T1000 (cell line): ENCODE measurements around the gene RUNX2.

Experiments used
- DNase-seq: peaks from one replicate; lab custom pipeline; 2025; ENCODE audit warnings: mixed read lengths; lab: John Stamatoyannopoulos, UW

Gene RUNX2

DNA sequence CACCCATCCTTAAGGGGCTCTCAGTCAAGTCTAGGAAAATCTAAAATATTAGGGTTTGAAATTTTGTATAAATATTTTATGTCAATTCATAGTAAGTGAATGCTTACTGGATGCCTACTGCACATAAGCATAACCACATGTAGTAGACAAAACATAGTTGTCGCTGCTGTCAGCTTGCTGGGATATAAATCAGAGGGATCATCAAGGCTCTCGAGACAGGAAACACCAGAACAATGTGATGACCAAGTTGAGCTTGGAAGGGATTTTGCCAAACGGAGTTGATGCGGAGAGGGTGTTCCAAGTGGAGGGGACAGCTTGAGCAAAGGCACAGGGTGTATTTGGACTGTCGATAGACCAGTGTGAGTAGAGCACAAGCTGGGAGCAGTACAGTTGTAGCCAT, 155.4 kb downstream of the RUNX2 start:
- no peak for DNase-seq

DNA sequence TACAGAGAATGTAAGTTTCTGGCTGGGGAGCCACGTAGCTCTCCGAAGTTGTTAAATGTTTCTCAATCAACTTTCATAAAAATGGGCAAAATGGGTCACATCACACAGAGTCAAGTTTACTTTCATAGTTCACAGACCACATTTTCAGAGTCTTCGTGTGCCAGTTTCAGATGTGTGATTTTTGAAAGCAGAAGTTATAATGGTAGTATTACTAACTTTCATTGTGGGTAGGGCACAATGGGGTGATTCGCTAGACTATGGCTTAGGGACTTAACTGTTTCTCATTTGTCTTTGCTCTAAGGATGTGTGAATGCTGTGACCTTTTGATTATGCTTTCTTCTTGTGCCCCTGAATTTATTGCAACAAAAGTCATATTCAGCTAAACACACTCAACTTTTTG, 158.6 kb downstream of the RUNX2 start:
- DNase-seq: no peak

DNA sequence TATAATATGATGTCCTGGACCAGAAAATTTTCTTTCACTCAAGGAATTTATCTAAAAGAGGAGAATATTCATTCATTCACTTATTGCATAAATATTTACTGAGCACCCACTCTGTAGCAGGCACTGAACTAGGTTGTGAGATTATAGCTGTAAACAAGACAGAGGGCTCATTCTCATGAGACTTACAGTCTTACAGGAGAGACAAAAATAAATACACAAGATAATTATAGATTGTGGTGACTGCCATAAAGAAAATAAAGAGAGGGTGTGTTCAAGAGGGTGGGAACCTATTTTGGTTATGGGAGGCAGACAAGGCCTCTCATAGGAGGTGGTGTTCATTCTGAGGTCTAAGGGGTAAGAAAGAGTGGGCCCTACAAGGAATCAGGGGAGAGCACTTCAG, 159.5 kb downstream of the RUNX2 start:
- no peak for DNase-seq

DNA sequence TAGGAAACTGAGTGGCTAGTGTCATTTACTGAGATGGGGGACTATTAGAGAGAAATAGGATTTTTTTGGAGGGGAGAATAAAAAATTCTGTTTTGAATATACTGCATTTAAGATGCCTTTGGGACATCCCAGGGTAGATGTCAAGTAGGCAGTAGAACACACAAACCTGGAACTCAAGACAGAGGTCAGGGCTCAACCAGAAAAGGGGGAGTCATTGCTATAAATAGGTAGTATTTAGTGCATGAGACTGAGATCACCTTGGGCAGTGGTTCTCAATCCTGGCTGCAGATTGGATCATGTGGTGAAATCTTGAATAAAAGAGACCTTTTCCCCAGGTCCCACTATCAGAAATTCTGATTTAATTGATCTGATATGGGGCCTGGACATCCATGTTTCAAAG, 160.1 kb downstream of the RUNX2 start:
- no peak for DNase-seq

DNA sequence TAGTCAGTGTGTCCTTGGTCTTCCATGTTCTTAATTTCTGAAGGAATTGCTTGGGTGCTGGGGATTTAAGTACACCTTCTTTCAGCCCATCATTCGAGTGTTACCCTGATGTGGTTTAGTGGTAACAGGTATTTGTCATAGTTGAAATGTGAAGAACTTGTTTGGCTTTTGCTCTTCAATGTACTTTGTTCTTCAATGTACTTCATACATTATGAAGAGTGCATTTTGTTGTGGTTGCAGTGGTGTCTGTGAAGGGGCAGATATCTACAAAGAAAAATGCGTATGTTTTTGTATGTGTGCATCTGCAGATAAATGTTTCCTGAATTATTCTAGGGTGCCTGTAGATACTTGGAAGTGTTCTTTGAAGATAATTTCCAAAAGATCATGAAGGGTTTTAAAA, 160.8 kb downstream of the RUNX2 start:
- no peak for DNase-seq

DNA sequence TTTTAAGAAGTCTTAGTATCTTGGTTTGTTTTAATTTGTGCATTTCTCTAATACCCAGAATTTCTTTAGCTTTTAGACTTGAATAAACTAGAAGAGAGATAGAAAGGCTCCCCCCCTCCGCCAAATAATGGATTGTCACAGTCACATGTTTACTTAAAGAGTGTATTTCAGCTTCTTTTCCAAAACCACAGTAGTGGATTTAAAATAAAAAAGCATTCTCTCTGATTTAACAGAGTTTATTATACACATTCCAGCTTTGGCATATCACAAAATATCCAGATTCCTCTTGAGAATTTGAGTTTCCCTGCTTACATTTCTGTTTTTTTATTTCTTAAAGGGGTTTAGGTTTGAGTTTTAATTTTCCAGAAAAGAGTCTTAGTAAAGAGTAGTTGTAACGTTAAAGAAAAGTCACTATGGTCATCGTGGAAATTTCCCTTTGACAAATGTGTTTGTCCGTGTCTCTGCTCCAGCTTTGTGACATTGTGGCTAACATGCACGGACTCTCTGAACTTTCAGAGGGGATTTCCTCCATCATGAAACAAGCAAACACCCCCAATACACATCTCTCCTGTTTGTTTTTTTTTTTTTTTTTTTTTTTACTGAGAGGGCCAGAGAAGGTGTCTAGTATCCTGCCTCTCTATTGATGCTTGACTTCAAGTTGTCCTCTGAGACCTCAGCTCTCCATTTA, 163.1 kb downstream of the RUNX2 start:
- no peak for DNase-seq

DNA sequence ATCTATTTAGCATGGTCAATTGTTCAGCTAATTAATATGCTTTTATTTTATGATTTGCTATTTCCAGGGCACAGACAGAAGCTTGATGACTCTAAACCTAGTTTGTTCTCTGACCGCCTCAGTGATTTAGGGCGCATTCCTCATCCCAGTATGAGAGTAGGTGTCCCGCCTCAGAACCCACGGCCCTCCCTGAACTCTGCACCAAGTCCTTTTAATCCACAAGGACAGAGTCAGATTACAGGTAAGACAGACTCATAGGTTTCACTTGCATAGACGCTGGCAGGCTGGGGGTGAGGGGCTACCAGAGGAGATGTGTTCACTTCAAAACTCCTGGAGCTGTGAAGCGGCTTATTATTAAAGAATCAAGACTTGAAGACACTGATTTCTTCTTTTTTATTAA, 163.7 kb downstream of the RUNX2 start:
- DNase-seq: no peak

DNA sequence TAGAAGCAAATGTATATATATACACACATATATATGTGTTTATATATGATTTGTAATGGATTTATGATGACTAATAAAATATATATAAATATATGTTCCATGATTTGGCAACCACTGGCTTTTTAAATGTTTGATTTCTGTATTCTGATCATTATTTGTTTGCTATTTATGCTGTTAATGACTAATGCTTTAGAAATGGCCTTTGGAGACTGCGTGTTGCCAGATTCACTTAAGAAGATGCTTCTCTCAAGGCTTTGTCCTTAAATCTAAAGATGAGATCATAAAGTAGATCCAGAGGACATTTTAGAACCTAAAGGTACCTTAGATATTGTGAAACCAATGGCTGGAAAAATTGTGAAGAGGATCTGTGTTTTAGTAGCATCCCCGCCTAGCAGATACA, 165.6 kb downstream of the RUNX2 start:
- no peak for DNase-seq

DNA sequence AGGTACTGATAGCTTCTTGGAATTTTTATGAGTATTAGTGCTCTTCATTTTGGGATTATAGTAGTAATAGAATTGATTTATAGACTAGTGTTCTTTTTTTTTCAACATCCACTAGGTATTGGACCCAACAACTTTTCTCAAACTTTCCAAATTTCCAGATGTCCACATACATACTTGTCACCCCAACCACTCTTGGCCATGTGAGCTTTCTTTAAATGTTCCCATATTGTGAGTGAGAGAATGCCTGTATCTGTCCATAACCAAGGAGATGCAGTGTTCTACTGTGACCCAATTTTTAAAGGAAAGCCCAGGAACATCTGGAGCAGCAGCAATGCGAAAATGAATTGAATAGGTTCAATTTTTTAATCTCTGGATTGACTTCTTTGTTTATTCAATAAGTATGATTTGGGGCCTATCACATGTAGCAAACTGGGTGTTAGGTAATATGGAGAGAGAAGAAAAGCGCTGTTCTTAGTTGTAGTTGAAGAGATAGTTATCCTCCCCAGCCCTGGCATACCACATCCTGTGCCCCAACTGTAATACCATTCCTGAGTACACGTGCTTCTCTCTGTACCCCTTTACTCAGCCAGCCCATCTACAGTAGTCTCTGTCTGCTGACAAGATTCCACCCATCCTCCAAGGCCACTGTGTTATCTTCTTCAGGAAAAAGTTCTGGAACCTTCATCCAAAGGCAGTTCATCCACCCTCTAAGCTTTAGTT, 166.4 kb downstream of the RUNX2 start:
- DNase-seq: no peak

DNA sequence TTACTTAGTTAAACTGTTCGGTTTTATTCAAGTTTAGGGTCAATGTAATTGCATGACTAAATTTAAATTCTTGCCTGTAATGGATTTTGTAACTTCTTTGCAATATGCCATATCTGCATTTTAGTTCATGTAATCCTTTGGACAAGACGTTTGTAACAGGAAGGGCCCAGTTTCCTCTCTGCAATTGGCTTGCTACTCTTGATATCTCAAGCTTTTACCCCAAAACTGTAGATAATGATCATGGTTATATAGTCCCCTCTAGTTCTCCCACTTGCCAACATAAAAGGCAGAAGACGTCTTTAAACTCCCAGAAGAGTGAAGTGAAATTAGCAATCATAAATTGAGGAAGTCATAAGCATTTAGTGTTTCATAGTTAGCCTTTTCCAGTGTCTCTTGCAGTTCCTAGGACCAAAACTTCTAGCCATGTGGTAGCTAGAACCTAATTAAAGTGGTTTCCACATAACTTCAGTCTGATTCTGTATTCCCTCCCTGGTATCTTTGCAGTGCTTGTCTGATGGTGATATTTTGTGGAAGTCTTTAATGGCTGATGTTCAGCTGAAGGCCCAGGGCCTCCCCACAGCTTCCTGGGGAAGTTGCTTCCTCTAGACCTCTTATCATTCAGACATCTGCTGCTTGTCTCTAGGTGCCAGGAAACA, 167.4 kb downstream of the RUNX2 start:
- no peak for DNase-seq

DNA sequence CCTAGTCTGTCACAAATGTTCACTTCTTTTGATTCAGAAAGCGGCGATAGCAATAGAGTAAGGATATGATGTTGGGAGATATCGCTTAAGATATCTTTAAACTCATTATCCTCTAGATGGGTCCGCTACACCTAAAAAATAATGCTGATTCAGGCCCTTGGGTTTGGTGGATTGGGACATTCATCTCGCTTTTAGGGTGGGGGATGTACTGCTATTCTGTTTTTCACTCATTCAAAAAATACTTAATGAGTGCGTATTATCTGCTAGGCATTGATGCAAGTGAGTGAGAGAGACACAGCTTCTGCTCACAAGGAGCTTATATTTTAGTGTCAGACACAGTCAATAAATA, 167.9 kb downstream of the RUNX2 start:
- no peak for DNase-seq

DNA sequence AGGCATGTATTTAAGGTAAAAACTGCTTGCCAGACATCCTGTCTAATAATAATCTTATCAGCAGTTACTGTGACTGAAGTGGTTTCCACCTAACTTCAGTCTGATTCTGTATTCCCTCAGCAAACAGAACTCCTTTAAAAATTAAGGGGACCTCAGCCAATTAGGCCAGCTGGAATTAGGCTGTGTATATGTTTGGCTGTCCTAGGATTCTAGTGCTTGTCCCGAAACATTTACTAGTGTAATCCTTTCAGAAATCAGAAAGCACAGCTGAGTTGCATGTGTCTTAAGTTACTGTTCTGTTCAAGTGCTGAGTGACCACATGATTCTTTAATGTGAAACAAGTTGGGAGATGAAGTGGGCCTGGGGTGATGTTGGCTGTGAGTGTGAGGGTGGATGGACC, 170.5 kb downstream of the RUNX2 start:
- DNase-seq: no peak

DNA sequence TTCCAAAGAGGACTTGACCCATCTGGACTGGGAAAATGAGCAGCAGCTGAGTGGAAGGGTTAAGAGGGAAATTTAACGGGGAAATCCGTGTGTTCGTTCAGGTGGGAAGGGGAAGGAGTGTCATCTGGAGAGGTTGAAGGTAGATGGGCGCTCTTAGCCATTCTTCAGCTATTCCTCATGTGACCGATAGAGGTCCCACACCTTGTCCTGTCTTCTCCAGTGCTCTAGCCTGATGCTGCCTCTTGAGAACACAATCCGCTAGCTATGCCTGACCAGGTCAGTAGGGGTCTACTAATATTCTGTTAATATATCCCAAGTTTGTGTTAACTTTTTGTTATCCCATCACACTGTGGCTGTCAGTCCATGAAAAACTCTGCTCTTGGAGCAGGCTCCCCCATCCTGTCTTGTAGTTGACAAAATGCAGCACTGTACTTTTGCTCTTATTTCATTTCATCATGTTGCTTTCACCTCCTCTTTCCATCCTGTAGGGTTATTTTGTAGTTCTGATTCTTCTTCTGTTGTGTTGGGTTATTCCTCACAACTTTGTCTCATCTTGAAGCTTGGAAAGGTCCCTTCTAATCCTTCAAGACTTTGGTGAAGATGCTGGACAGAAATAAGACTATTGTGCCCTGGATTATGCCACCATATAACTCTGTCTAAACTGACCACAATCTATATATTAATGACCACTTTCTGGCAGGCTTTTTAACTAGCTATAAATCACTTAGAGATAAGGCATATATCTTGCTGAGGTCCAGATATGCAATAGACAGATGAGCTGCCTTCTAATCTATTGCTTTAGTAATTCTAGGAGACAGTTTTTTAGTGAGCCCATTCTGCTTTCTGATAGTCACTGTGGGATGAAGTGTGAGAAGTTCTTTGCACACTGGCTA, 173.0 kb downstream of the RUNX2 start:
- no peak for DNase-seq

DNA sequence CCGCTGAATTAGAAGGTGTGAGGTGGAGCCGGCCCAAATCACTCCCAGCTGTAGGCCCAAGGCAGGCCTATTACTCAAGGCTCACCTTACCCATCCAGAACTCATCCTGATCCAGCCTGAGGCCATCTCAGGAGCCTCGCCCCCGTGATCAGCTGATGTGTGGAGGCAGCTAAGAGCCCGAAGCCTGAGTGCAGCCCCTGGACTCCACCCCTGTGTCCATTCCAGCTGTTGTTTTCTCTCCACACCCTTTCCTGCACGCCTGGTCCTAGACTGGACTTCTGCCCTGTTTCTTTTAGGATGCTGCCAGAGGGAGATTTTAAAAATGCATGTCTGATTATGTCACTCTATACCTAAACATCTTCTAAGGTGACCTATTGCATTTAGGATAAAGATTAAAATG, 174.3 kb downstream of the RUNX2 start:
- DNase-seq: no peak

DNA sequence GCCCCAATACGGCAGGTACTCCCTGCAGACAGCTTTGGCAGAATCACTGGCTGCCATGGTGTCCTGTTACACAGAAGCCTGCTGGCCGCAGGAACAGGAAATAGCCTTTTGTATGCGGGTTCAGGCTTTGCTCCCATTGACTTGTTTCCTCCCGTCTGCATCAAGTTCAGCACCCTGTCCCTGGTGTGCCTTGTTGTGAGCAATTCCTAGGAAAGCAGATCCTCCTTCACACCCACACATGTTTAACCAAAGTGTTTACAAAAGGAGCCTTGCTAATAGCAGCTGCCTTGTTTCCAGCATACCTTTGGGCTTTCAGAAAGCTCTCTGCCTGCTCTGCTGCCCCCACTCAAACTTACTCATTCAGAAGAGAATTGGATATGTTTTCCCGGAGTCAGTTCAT, 176.8 kb downstream of the RUNX2 start:
- DNase-seq: no peak

DNA sequence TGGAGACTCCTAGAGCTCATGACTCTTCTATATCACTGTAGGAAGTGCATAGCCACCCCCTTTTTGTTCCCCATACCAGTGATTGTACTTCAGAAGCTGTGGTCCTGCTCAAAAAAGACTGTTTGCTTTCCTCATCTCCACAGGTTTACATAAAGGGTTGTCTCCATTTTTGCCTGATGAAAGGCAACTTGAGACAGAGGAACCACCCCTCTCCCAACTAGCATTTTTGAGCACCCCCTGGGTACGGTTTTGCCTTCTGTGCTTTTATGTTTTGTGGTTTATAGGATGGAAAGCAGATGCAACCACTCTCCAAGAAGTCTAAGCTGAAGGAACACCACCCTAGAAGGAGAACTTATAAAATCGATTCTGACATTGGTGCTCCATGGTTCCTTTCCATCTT, 177.3 kb downstream of the RUNX2 start:
- DNase-seq: no peak

DNA sequence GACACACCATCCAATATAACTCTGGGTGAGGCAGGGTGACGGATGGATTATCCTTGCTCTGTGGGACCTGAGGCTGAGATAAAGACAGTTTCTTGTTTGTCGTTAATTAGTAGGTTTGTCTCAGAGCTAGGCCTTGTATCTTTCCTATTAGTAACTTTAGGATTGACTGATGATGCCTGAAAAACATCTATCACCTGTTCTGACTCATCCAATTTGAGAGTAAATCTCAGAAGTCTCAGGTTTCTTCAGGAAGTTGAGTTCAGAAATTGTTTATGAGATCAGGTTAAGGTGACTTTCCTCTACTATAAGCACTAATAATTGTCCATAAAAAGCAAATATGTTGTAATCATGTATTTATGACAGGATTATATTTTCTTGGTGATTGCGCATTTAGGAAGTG, 179.1 kb downstream of the RUNX2 start:
- DNase-seq: no peak

DNA sequence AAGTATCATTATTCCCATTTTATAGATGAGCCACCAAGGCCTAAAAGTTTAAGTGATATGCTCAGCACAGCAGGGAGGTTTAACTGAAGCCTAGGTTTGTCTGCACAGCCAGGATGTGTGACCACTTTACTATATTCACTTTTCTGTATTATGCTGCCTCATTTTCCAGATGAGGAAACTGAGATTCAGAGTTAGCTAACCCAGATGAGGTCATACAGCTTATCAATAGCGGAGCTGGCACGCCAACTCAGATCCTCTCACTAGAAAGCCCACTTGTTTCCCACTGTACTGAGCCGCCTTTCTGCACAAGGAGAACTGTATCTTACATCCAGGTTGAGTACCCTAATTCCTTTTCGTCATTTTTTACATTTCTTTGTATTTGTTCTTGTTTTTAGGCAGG, 181.3 kb downstream of the RUNX2 start:
- DNase-seq: no peak

DNA sequence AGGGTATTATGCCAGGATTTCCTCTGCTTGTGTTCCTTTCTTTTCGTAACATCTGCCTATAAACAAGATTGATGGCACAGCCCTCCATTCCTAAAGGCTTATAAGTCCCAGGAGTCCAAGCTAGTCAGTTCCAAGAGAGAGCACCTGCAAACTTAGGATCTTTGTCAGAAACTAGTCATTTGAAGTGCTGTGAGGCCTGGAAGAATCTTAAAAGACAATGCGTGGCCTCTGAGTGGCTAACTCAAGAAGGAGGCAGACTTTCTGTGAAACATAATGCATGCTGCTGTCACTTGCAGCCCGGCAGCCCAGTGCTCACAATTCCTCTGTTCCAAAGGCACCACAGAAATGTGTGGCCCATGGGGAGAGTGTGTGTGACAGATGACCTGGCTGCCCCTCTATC, 184.6 kb downstream of the RUNX2 start:
- no peak for DNase-seq

DNA sequence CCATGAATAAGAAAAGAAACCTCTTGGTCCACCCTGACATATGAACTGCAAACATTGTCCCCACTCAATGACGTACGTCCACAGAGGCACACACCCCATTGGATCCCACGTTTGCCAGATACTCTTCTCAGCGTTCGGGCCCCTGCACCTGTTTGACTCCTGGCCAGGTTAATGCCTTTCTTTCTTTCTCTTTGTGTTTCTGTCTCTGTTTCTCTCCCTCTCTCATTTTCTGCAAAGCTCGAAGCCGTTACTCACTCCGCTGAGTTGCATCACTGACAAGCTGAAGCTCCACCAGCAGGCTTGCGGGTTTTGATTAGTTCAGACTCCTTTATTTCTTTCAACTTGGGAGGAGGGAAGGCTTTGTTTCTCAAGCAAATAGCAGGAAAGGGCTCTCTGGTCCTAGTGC, 185.1 kb downstream of the RUNX2 start:
- no peak for DNase-seq

DNA sequence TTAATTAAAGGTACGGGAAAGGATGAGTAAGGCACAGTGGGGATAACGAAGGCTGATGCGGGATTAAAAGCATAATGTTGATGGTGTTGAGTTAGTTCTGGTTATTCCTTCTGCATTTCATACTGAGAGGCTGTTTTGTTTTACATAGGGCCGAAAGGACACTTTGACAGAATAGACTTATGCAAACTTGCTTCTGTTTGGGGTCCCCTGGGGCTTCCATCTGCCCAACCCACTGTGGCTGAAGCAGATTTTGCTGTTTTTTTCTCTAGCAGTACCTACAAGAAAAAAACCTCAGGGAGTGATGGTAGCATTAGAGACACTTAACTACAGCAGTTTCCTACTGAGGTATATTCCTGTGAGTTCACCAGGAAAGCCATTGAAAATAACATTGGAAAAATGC, 185.7 kb downstream of the RUNX2 start:
- DNase-seq: no peak

DNA sequence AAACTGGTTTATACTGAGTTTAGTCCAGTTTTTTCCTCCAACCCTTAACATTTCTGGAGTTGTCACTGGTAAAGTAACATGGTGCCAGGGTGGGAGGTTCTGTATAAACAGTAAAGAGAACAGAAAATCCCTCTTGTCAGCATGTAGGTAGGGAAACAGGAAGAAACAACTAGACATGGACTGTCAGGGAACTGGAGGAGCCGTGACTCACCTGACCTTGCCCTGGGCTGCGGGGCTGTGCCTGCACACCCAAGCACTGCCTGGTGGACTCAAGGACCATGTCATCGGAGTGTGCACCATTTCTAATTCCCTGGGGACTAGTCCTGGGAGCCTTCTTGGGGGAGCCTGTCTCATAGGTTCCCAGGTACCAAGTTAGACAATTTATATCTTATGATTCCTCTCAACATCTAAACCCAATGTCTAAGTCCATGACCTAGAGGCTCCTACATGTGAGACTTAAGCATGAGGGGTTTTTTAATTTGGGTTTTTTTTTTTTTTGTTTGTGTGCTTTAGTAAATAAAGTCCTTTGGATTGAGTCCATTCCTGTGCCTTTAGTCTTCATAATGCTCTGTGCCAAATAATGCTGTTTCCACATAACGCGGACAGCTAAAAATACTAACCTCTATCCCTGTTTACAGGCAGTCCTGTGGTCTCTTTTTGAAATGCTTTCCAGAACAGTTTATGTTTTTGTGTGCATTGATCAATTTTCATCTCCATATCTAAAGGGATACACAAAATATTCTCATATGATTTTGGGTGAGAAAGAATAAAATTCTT, 186.5 kb downstream of the RUNX2 start:
- DNase-seq: no peak
